Trophoblast cell (in vitro differentiated cells and primary cell): ENCODE results near the gene RNF187.

Source experiments
- DNase-seq, 2 donors: peaks; one replicate each; pipeline ENCODE4 v3.0.0-alpha.2; 2016
- H2AFZ ChIP-seq: 2 replicates; pipeline ENCODE4 v1.6.1; 2013; ENCODE audit warnings: low read length, moderate library complexity, mild to moderate bottlenecking; ENCODE audit not compliant: insufficient read depth, poor library complexity
- H2AK5ac ChIP-seq: 2 replicates; pipeline ENCODE4 v1.6.1; 2013; ENCODE audit warnings: mild to moderate bottlenecking, low read length
- H2BK120ac ChIP-seq: 2 replicates; pipeline ENCODE4 v1.6.1; 2013; ENCODE audit warnings: low read length, mild to moderate bottlenecking, moderate library complexity; ENCODE audit not compliant: insufficient read depth, poor library complexity
- H2BK12ac ChIP-seq: 2 replicates; pipeline ENCODE4 v1.6.1; 2013; ENCODE audit warnings: mild to moderate bottlenecking, low read length, moderate library complexity
- H2BK5ac ChIP-seq: 2 replicates; pipeline ENCODE4 v1.6.1; 2013; ENCODE audit warnings: low read length, low read depth, moderate library complexity, mild to moderate bottlenecking; ENCODE audit not compliant: poor library complexity
- H3K14ac ChIP-seq: 2 replicates; pipeline ENCODE4 v1.6.1; 2013; ENCODE audit warnings: mild to moderate bottlenecking, low read length
- H3K18ac ChIP-seq: 2 replicates; pipeline ENCODE4 v1.6.1; 2013; ENCODE audit warnings: mild to moderate bottlenecking, low read length
- H3K23ac ChIP-seq: 2 replicates; pipeline ENCODE4 v1.6.1; 2013; ENCODE audit warnings: low read length
- H3K27ac ChIP-seq: 2 replicates; pipeline ENCODE4 v1.5.1; 2013; ENCODE audit warnings: low read depth, mild to moderate bottlenecking, inconsistent platforms, low read length, moderate library complexity
- H3K27me3 ChIP-seq: 2 replicates; pipeline ENCODE4 v1.6.1; 2013; ENCODE audit warnings: inconsistent platforms, mild to moderate bottlenecking, low read length, moderate library complexity; ENCODE audit not compliant: insufficient read depth
- H3K36me3 ChIP-seq, 2 experiments: 1 replicate in 1 of 2; 2 replicates in 1 of 2; pipeline ENCODE4 v1.6.1; 2013; ENCODE audit warnings: low read length in 2 of 2, mild to moderate bottlenecking in 2 of 2, moderate library complexity in 1 of 2; ENCODE audit not compliant: insufficient read depth in 2 of 2, control insufficient read depth in 1 of 2
- H3K4ac ChIP-seq: 2 replicates; pipeline ENCODE4 v1.6.1; 2013; ENCODE audit warnings: low read depth, mild to moderate bottlenecking, low read length, moderate library complexity
- H3K4me1 ChIP-seq, 2 experiments: 1 replicate in 1 of 2; 2 replicates in 1 of 2; pipeline ENCODE4 v1.6.1; 2013; ENCODE audit warnings: low read length in 2 of 2, mild to moderate bottlenecking in 2 of 2, moderate library complexity in 1 of 2; ENCODE audit not compliant: insufficient read depth in 2 of 2, control insufficient read depth in 1 of 2
- H3K4me2 ChIP-seq: 2 replicates; pipeline ENCODE4 v1.6.1; 2013; ENCODE audit warnings: inconsistent platforms, mild to moderate bottlenecking, low read length, moderate library complexity
- H3K4me3 ChIP-seq: 2 replicates; pipeline ENCODE4 v1.5.1; 2013; ENCODE audit warnings: mild to moderate bottlenecking, low read depth, low read length, inconsistent platforms
- H3K79me1 ChIP-seq: one replicate; pipeline ENCODE4 v1.6.1; 2013; ENCODE audit warnings: low read length
- H3K79me2 ChIP-seq: 2 replicates; pipeline ENCODE4 v1.6.1; 2013; ENCODE audit warnings: low read length, mild to moderate bottlenecking; ENCODE audit not compliant: control insufficient read depth, insufficient read depth, poor library complexity
- H3K9ac ChIP-seq: 2 replicates; pipeline ENCODE4 v1.6.1; 2013; ENCODE audit warnings: mild to moderate bottlenecking, low read length
- H3K9me3 ChIP-seq: 2 replicates; pipeline ENCODE4 v1.6.1; 2013; ENCODE audit warnings: low read depth, mild to moderate bottlenecking, control low read depth, inconsistent platforms, low read length; ENCODE audit not compliant: insufficient read depth
- H4K12ac ChIP-seq: 2 replicates; pipeline ENCODE4 v1.6.1; 2013; ENCODE audit warnings: low read depth, mild to moderate bottlenecking, low read length, moderate library complexity
- H4K8ac ChIP-seq: 2 replicates; pipeline ENCODE4 v1.6.1; 2013; ENCODE audit warnings: low read depth, mild to moderate bottlenecking, low read length, moderate library complexity
- H4K91ac ChIP-seq: one replicate; pipeline ENCODE4 v1.6.1; 2013; ENCODE audit warnings: low read depth, mild to moderate bottlenecking, low read length, moderate library complexity
- WGBS: extraction: QIAGEN DNeasy Blood & Tissue Kit; methylation state at CpG from one replicate; pipeline ENCODE4 v1.1.7; 2013; ENCODE audit warnings: missing lambda C conversion rate; ENCODE audit not compliant: insufficient read length, insufficient coverage; ENCODE audit errors: extremely low coverage; 5-methylcytosine and 5-hydroxymethylcytosine counted together

RNF187 gene

DNA sequence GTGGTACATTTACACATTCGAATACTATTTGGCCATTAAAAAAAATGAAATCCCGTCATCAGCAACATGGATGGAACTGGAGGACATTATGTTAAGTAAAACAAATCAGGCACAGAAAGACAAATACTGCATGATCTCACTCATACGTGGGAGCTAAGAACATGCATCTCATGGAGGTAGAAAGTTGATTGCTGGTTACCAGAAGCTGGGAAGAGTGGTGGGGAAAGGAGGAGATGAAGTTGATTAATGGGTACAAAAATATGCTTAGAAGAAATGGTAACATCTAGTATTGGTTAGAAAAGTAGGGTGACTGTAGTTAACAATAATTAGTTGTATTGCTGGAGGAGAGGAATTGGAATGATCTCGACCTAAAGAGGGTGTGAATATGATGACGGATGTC, 24.6 kb upstream of the RNF187 start:
- no peak overlapping the region for H2BK120ac ChIP-seq
- peaks cover 23% of the 10 kb centered on the region for H3K27me3 ChIP-seq
- no CpG with 5 or more reads among the region's 5 CpGs for WGBS
- H3K79me2 ChIP-seq = peaks cover under 1% of the 10 kb centered on the region
- no peak overlapping the region for H4K91ac ChIP-seq
- H4K8ac ChIP-seq = no peak overlapping the region
- no peak overlapping the region for H3K4ac ChIP-seq
- no peaks in the 10 kb centered on the region for H3K79me1 ChIP-seq
- H4K12ac ChIP-seq = no peak overlapping the region
- no peak for DNase-seq
- no peak overlapping the region for H3K9ac ChIP-seq
- peaks cover 5% of the 10 kb centered on the region for H3K9me3 ChIP-seq
- H2AK5ac ChIP-seq = no peak overlapping the region
- H2BK12ac ChIP-seq = no peak overlapping the region
- no peak overlapping the region for H3K14ac ChIP-seq
- H2AFZ ChIP-seq = no peak overlapping the region
- no peak overlapping the region for H3K4me2 ChIP-seq
- H2BK5ac ChIP-seq = no peak overlapping the region
- no peak overlapping the region for H3K4me3 ChIP-seq
- H3K36me3 ChIP-seq = no peaks in the 10 kb centered on the region
- H3K18ac ChIP-seq = no peak overlapping the region
- H3K27ac ChIP-seq = no peak overlapping the region
- H3K23ac ChIP-seq = no peak overlapping the region
- peaks cover 4 to 10% of the 10 kb centered on the region in 2 experiments for H3K4me1 ChIP-seq

DNA sequence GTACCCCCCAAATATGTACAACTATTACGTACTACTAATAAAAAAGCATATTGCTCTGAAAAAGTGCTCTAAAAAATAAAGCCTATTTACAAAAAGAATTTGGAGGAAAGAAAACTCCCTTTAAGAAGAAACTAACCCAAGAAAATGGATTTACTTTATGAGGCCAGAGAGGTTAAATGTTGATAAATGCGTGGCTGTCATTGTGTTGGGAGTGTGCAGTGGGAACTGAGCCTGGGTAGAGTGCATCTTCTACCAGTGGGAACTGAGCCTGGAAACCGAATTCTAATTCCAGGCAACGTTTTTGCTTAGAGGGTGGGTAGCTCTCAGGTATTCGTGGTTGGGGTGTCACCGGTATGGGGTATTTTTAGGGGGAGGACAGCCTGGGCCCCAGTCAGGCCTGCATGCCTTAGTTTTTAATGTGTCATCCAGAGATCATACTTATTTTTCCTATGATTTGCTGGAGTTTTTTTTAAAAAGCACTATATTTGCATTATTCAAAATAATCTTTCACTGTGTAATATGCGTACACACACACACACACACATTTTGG, 24.1 kb upstream of the RNF187 start:
- Histone ChIP-seq H3K14ac (no peak overlapping the region), H4K12ac (no peak overlapping the region), H3K36me3 (no peaks in the 10 kb centered on the region), H3K9me3 (peaks cover 5% of the 10 kb centered on the region), H2BK5ac (no peak overlapping the region), H3K27me3 (peaks cover 26% of the 10 kb centered on the region), H3K79me1 (no peaks in the 10 kb centered on the region), H3K79me2 (no peaks in the 10 kb centered on the region), H3K9ac (no peak overlapping the region), H3K4me1 (peaks cover 4 to 10% of the 10 kb centered on the region in 2 experiments), H2AK5ac (no peak overlapping the region), H2BK12ac (no peak overlapping the region), H3K4me3 (no peak overlapping the region), H3K23ac (no peak overlapping the region), H3K18ac (no peak overlapping the region), H2AFZ (no peak overlapping the region), H4K91ac (no peak overlapping the region), H3K4ac (no peak overlapping the region), H3K4me2 (peak overlapping the region; percentile 19), H3K27ac (no peak overlapping the region), H4K8ac (no peak overlapping the region), H2BK120ac (no peak overlapping the region)
- DNase-seq = no peak
- whole genome bisulfite sequencing = no CpG with 5 or more reads among the region's 7 CpGs

DNA sequence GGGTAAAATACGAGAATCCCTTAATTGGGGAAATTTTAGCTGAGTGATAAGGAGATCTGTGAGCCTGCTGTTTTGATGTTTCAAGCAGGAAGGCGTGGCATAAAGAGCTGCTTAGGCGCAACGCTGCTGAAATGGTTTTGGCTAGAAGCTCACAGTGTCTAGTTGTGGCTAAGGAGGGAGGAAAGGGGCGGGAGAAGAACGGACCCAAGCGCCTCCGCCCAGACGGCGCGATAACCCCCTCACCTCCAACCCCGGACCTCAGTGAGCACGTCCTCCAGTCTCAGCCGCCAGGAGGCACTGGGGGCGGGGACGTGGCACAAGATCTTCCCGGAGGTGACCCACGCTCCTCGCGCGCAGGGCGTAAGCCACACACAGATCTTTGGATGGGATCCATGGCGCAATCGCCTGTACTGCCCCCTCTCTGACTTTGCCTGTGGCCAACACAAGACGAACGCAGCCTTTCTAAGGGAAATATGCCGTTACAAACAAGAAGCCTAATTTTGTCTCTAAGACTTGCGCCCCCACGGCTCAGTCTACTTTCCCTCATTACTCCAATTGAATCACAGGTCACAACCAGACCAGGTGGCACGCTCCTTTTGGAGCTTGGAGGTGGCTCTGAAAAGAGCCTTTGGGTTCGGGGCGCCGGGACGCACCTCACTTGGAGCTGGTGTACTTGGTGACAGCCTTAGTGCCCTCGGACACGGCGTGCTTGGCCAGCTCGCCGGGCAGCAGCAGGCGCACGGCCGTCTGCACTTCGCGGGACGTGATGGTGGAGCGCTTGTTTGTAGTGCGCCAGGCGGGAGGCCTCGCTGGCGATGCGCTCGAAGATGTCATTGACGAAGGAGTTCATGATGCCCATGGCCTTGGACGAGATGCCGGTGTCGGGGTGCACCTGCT, 23.4 kb upstream of the RNF187 start:
- peak overlapping the region; percentile 44 for H3K4me2 ChIP-seq
- H3K27me3 ChIP-seq = peaks cover 26% of the 10 kb centered on the region
- no peak overlapping the region for H3K4me3 ChIP-seq
- no peak overlapping the region for H2BK120ac ChIP-seq
- WGBS = no CpG with 5 or more reads among the region's 56 CpGs
- H3K36me3 ChIP-seq = no peaks in the 10 kb centered on the region
- no peak overlapping the region for H2AFZ ChIP-seq
- H3K79me1 ChIP-seq = no peaks in the 10 kb centered on the region
- peak overlapping the region; percentile 22 for H3K9ac ChIP-seq
- no peak overlapping the region for H4K12ac ChIP-seq
- no peak overlapping the region for H3K23ac ChIP-seq
- H3K18ac ChIP-seq = no peak overlapping the region
- H2AK5ac ChIP-seq = no peak overlapping the region
- no peak overlapping the region for H3K14ac ChIP-seq
- no peak overlapping the region for H4K91ac ChIP-seq
- H2BK5ac ChIP-seq = no peak overlapping the region
- H3K9me3 ChIP-seq = peaks cover 5% of the 10 kb centered on the region
- H2BK12ac ChIP-seq = no peak overlapping the region
- DNase-seq = peak in 1 of 2 donors; percentile 25
- H3K27ac ChIP-seq = no peak overlapping the region
- H4K8ac ChIP-seq = no peak overlapping the region
- H3K4ac ChIP-seq = no peak overlapping the region
- peaks cover 4 to 10% of the 10 kb centered on the region in 2 experiments for H3K4me1 ChIP-seq
- no peaks in the 10 kb centered on the region for H3K79me2 ChIP-seq

DNA sequence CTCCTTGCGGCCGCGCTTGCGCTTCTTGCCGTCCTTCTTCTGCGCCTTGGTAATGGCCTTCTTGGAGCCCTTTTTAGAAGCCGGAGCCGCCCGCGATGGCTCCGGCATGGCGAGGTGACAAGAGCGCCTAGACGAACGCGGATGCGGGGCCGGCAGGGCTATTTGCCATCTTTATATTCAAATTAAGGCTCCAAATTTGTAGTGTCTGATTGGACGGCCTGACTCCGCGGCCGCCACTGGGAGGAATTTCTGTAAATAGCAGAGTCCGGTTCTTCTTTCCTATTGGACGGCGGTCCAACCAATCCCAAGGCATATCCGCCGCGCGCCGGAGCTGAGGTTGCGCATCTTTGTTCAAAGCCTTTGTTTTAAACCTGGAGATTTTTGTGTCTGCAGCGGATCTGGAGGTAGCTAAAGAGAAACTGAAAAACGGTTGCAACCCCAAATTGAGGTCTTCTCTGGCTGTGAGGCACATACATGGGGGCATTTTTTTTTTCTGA, 22.6 kb upstream of the RNF187 start:
- DNase-seq = peak in 1 of 2 donors; percentile 61
- no peak overlapping the region for H3K14ac ChIP-seq

More for the DNA sequence above, 22.6 kb upstream of the RNF187 start:
- Histone ChIP-seq H3K18ac (no peak overlapping the region), H4K8ac (no peak overlapping the region), H3K36me3 (no peaks in the 10 kb centered on the region), H3K9ac (no peak overlapping the region), H4K91ac (no peak overlapping the region), H3K4ac (no peak overlapping the region), H3K79me2 (no peaks in the 10 kb centered on the region), H3K4me2 (peak overlapping the region; percentile 44), H2AFZ (no peak overlapping the region), H3K27me3 (peaks cover 28% of the 10 kb centered on the region), H3K9me3 (peaks cover 5% of the 10 kb centered on the region), H3K23ac (no peak overlapping the region), H3K4me3 (no peak overlapping the region), H4K12ac (no peak overlapping the region), H3K27ac (no peak overlapping the region), H2AK5ac (no peak overlapping the region), H2BK5ac (no peak overlapping the region), H3K4me1 (peaks cover 4 to 7% of the 10 kb centered on the region in 2 experiments), H2BK120ac (no peak overlapping the region), H2BK12ac (no peak overlapping the region), H3K79me1 (no peaks in the 10 kb centered on the region)
- no CpG with 5 or more reads among the region's 33 CpGs for WGBS
